Mucosa of descending colon (tissue), 3 donors: ENCODE measurements around the gene LIX1L. TPM values are rescaled to one million over a fixed set of nuclear protein-coding genes. Genes with fewer than 3 reads are reported as not detected.

Experiments
- ATAC-seq: fragments of 200-7000 bp; cut with Tn5 transposase; one replicate; pipeline ENCODE4 v1.9.1; 2020; ENCODE audit warnings: mild to moderate bottlenecking, moderate library complexity
- DNase-seq, 3 donors: peaks; one replicate each; pipeline ENCODE4 v3.0.0-alpha.2; 2020
- H3K36me3 ChIP-seq: fragments of 200-600 bp; one replicate; pipeline ENCODE4 v1.8.0; 2021; ENCODE audit warnings: low read depth, mild to moderate bottlenecking
- H3K4me1 ChIP-seq: fragments of 200-600 bp; one replicate; pipeline ENCODE4 v1.8.0; 2021; ENCODE audit warnings: low read depth, mild to moderate bottlenecking
- H3K4me3 ChIP-seq: fragments of 200-600 bp; one replicate; pipeline ENCODE4 v1.8.0; 2021; ENCODE audit warnings: mild to moderate bottlenecking
- H3K9me3 ChIP-seq: fragments of 200-600 bp; one replicate; pipeline ENCODE4 v1.8.0; 2021; ENCODE audit warnings: mild to moderate bottlenecking
- intact Hi-C, 2 donors: fragments of 100-400 bp; cut with DNase I in 1 of 2; cut with micrococcal nuclease in 1 of 2; formaldehyde crosslinking; loops; one replicate each; pipeline versions ENCODE4 v1.11.0 to v1.11.1; 2022; cut with DNase I, micrococcal nuclease
- total RNA-seq, 3 donors: library from RNA; stranded (reverse); fragmentation: NEBNext Ultra II Directional in 2 of 3; extraction: Animal tissue kit (Norgen Biotek cat#: 25700) in 2 of 3; gene quantifications; one replicate each; pipeline versions ENCODE4 v1.2.1 to v1.2.4, GENCODE V29; 2021 to 2023
- TF ChIP-seq, protein P1 (sequence below): fragments of 200-600 bp; IDR thresholded peaks from one replicate; pipeline ENCODE4 v1.8.0; 2022; ENCODE audit warnings: antibody characterized with exemption, mild to moderate bottlenecking
- donor health status: DM: no; HTN: no; CAD: no; lungs with moderate emphysema.
- donor health status: DM: no; HTN: no; CAD: no.
- donor health status: DM: no; HTN: yes; CAD: no.

The LIX1L gene
- total RNA-seq, 3 donors from 2014 or later, result 3.9 to 34.3 (median 10.2) TPM

DNA sequence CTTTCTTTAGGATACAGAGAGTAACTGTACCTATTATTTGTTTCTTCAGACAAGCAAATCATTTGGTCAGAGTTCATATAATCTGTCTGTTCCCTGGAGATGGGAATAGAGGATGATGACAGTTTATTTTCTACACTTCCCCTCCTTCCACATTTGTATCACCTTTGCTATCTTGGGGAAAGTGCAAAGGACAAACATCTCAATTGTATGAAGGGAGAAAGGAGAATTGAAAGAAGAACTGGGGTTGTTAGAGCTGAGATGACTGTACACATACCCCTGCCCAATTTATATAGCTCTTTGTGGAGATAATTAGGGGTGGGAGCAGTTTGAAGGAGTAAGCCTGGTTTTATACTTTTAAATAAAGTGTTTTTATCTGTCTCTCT, 20.6 kb upstream of the LIX1L start:
- Histone ChIP-seq H3K36me3 (no peaks in the 10 kb centered on the region), H3K4me1 (peaks cover 49% of the 10 kb centered on the region), H3K4me3 (no peak overlapping the region), H3K9me3 (no peaks in the 10 kb centered on the region)
- TF ChIP-seq, protein P1, sequence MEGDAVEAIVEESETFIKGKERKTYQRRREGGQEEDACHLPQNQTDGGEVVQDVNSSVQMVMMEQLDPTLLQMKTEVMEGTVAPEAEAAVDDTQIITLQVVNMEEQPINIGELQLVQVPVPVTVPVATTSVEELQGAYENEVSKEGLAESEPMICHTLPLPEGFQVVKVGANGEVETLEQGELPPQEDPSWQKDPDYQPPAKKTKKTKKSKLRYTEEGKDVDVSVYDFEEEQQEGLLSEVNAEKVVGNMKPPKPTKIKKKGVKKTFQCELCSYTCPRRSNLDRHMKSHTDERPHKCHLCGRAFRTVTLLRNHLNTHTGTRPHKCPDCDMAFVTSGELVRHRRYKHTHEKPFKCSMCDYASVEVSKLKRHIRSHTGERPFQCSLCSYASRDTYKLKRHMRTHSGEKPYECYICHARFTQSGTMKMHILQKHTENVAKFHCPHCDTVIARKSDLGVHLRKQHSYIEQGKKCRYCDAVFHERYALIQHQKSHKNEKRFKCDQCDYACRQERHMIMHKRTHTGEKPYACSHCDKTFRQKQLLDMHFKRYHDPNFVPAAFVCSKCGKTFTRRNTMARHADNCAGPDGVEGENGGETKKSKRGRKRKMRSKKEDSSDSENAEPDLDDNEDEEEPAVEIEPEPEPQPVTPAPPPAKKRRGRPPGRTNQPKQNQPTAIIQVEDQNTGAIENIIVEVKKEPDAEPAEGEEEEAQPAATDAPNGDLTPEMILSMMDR, result no peak
- intact Hi-C loops, result no loop called here
- peak; percentile 6 for ATAC-seq
- no peak for DNase-seq

DNA sequence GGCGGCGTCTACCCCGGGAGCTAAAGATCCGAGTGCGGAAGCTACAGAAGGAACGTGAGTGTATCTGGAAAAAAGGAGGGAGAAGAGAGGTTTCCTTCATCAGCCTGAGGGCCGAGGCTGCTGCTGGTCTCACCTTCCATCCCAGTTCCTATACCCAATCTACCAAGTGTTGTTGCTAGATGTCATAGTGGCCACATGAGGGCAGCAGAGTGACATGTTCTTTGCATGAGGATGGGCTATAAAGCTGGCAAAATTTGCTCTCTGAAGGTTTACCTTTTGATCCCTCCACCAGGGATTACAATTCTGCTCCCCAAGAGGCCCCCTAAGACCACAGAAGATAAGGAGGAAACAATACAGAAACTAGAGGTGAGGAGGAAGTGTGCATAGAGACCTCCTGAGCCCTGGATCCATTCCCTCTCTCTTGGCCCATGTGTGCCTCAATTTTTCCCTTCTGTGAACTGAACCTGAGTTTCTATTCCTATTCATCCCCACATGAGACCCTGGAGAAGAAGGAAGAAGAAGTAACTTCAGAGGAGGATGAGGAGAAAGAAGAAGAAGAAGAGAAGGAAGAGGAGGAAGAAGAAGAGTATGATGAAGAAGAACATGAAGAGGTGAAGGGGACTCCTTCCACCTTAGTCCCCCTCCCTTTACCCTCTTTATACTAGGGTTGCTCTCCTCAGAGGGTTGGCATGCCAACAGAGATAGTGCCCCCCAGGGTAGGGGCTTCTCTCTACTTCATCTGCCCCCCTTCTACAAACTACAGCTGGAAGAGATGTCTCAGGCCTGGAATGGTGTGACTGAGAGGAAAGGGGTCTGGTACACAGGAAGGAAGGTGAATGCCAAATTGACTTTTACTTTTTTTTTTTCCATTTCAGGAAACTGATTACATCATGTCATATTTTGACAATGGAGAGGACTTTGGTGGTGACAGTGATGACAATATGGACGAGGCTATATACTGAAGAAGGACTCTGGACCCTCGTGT, 20.0 kb upstream of the LIX1L start:
- no peak overlapping the region for H3K4me3 ChIP-seq
- peak; percentile 60 for ATAC-seq
- TF ChIP-seq, protein P1, result peak; percentile 55
- H3K36me3 ChIP-seq, result no peaks in the 10 kb centered on the region
- intact Hi-C loops, result loop anchor here in 1 of 2 donors (1.0 kb wide), 1 partner anchor 30 kb away; no protein-coding TSS in a partner anchor
- H3K4me1 ChIP-seq, result peaks cover 43% of the 10 kb centered on the region
- H3K9me3 ChIP-seq, result no peaks in the 10 kb centered on the region
- DNase-seq, result peak in 1 of 3 donors; percentile 86

DNA sequence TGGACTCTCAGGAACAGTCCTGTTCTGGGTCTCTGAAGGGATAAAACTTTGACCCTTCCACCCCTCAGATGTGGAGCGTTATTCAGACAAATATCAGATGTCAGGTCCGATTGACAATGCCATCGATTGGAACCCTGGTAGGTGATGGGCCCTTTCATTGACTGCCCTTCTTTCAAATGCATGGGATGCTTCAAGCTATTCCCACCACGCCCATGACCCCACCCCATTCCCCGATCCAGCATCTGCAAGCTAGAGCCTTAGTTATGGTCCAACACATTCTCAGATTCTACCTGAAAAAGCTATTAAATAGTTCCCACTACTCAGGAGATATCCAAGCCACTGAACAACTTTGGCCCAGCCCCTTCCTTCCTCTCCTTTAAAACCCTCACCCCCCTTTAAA, 19.2 kb upstream of the LIX1L start:
- peaks cover 36% of the 10 kb centered on the region for H3K4me1 ChIP-seq
- no peaks in the 10 kb centered on the region for H3K9me3 ChIP-seq
- H3K4me3 ChIP-seq, result no peak overlapping the region
- DNase-seq (no peak), ATAC-seq (no peak)
- intact Hi-C loops, result loop anchor here in 1 of 2 donors (1.0 kb wide), 1 partner anchor 30 kb away; no protein-coding TSS in a partner anchor
- TF ChIP-seq, protein P1, result no peak
- H3K36me3 ChIP-seq, result no peaks in the 10 kb centered on the region

DNA sequence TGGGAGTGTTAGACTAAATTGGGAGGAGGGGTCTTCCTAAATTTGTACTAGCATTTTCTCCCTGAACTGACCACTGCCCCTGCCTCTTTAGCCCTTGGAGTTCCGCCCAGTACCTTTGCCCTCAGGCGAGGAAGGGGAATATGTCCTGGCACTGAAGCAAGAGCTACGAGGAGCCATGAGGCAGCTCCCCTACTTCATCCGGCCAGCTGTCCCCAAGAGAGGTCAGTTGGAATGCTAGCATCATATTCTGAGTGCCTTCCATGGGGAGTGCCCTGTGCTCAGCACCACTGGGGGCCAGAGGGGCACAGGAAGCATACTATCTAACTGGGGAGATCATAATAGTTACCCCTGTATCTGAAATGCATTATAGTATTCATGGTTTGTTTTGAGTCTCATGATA, 17.4 kb upstream of the LIX1L start:
- Histone ChIP-seq H3K4me1 (peaks cover 29% of the 10 kb centered on the region), H3K36me3 (no peaks in the 10 kb centered on the region), H3K9me3 (no peaks in the 10 kb centered on the region), H3K4me3 (no peak overlapping the region)
- ATAC-seq, result no peak
- TF ChIP-seq, protein P1, result no peak
- intact Hi-C loops, result no loop called here
- no peak for DNase-seq

DNA sequence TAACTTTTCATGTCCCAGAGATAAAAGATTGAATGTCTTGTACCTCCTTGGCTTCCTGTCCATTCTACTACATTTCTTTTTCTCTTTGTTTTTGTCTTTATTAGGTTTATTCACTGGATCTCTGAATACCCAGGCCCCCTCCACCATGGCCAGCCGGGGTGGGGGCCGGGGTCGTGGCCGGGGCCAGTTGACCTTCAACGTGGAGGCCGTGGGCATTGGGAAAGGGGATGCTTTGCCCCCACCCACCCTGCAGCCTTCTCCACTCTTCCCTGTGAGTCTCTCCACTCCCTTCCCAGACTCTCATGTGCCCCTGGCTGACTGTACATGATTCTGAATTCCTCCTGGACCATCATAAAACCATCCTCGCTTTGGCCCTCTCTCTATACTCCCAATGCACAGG, 16.9 kb upstream of the LIX1L start:
- no peaks in the 10 kb centered on the region for H3K36me3 ChIP-seq
- DNase-seq (no peak), ATAC-seq (no peak)
- no peaks in the 10 kb centered on the region for H3K9me3 ChIP-seq
- TF ChIP-seq, protein P1, result no peak
- no peak overlapping the region for H3K4me3 ChIP-seq
- intact Hi-C loops, result loop anchor here in 1 of 2 donors (5.0 kb wide), 1 partner anchor 33 kb away; no protein-coding TSS in a partner anchor
- peaks cover 24% of the 10 kb centered on the region for H3K4me1 ChIP-seq
